ENCODE results near the gene SEMA4C.

The SEMA4C gene

DNA sequence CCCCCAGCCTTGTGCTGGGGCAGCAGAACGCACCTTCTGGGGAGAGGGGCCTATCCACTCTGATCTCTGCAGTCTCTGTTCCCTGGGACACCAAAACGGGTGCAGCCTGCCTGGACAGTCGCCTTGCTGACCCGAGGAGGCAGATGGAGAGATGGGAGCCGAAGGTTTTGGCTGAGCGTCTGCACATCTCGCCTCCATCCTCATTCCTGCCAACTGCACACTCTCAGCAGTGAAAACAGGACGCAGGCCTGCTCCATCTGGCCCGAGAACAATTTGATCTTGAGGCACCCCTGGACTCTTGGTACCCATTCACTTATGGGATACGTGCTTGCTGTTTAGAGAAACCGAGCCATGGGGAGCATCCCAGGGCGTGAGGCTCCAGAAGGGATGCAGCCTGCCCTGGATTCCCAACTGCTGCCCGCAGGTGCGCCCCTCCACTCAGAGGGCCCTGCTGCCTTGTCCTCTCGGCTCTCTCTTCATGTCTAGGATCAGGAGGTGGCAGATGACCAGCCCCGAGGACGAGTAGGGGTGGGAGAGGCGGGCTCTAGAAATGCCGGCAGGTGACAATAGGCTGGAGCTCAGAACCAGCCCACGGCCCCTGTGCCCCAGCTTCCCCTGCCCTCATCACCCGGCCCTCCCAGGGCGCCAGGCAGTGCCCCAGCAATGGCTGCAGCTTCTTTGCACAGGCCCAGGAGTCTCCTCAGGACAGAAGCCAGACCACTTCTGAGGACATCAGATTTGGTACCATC, 9.1 kb upstream of the SEMA4C start:
- DNase-seq = no peak
- no peak overlapping the region for H3K18ac ChIP-seq (ENCODE audit: low read depth in 1 of 2, low read length in 2 of 2)
- H3K23ac ChIP-seq (ENCODE audit: low read length in 2 of 2) = no peak overlapping the region
- no peak overlapping the region for H2BK5ac ChIP-seq (ENCODE audit: low read depth, low read length, poor library complexity, severe bottlenecking)
- H2BK15ac ChIP-seq (ENCODE audit: low read depth, poor library complexity, severe bottlenecking) = no peak overlapping the region
- H3K36me3 ChIP-seq (ENCODE audit: control insufficient read depth in 1 of 2, insufficient read depth in 2 of 2, low read depth in 1 of 2, low read length in 2 of 2) = no peaks in the 10 kb centered on the region
- no peaks in the 10 kb centered on the region for H3K79me1 ChIP-seq (replicated peaks; ENCODE audit: low read length, poor library complexity, severe bottlenecking)
- no peaks in the 10 kb centered on the region for H3K9me3 ChIP-seq (ENCODE audit: control insufficient read depth, low read length)
- peaks cover 24 to 41% of the 10 kb centered on the region in 2 experiments for H3K27me3 ChIP-seq (ENCODE audit: control insufficient read depth in 1 of 2, insufficient read depth in 1 of 2, low read length in 2 of 2)
- H4K8ac ChIP-seq (ENCODE audit: low read length) = no peak overlapping the region
- H2BK12ac ChIP-seq (ENCODE audit: low read length in 2 of 2) = no peak overlapping the region
- H3K4ac ChIP-seq (ENCODE audit: low read depth in 1 of 2, low read length in 2 of 2) = no peak overlapping the region
- peaks cover 9% of the 10 kb centered on the region for H3K4me1 ChIP-seq (ENCODE audit: control insufficient read depth, insufficient read depth, low read depth, low read length)
- 91% methylated on average over 22 of the region's 22 CpGs for WGBS
- H2AK5ac ChIP-seq (ENCODE audit: low read length, severe bottlenecking) = no peak overlapping the region
- H3K27ac ChIP-seq (ENCODE audit: low read length, poor library complexity, severe bottlenecking) = no peak overlapping the region
- no peak overlapping the region for H4K91ac ChIP-seq (ENCODE audit: low read length)
- H3K9ac ChIP-seq (ENCODE audit: low read length) = no peak overlapping the region
- no peak overlapping the region for H3K4me2 ChIP-seq (ENCODE audit: low read length, poor library complexity, severe bottlenecking)
- no peak overlapping the region for H3K14ac ChIP-seq (ENCODE audit: low read length in 2 of 2)
- H2BK120ac ChIP-seq (ENCODE audit: low read depth, low read length) = no peak overlapping the region
- no peak overlapping the region for H2AFZ ChIP-seq (ENCODE audit: low read depth, low read length)
- H3K4me3 ChIP-seq (ENCODE audit: insufficient read depth in 1 of 2, low read depth in 1 of 2, low read length in 2 of 2) = no peak overlapping the region

DNA sequence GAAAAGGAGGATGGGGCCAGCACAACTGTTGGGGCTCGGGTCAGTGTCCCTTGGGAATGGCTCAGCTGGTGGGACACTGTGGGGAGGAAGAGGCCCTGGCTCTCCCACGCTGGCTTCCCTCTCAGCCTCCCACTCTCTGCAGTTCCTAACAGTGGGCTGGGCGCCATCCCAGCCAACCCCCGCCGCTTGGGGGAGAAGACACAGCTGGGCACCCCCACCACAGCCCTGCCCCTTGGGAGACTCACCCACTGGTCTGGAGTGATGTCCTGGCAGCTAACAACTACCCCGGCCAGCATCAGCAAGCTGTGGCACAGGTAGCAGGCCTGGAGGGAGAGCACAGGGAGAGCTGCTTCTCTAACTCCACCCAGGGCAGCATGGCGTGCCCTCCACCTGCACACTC, 8.3 kb upstream of the SEMA4C start:
- Histone ChIP-seq H4K91ac (ENCODE audit: low read length) (no peak overlapping the region), H3K4ac (ENCODE audit: low read depth in 1 of 2, low read length in 2 of 2) (no peak overlapping the region), H3K23ac (ENCODE audit: low read length in 2 of 2) (no peak overlapping the region), H3K36me3 (ENCODE audit: control insufficient read depth in 1 of 2, insufficient read depth in 2 of 2, low read depth in 1 of 2, low read length in 2 of 2) (no peaks in the 10 kb centered on the region), H2AFZ (ENCODE audit: low read depth, low read length) (no peak overlapping the region), H2BK12ac (ENCODE audit: low read length in 2 of 2) (no peak overlapping the region), H3K79me1 (replicated peaks; ENCODE audit: low read length, poor library complexity, severe bottlenecking) (no peaks in the 10 kb centered on the region), H2AK5ac (ENCODE audit: low read length, severe bottlenecking) (no peak overlapping the region), H2BK120ac (ENCODE audit: low read depth, low read length) (no peak overlapping the region), H3K9me3 (ENCODE audit: control insufficient read depth, low read length) (no peaks in the 10 kb centered on the region), H3K27ac (ENCODE audit: low read length, poor library complexity, severe bottlenecking) (no peak overlapping the region), H3K4me1 (ENCODE audit: control insufficient read depth, insufficient read depth, low read depth, low read length) (peaks cover 9% of the 10 kb centered on the region), H3K9ac (ENCODE audit: low read length) (no peak overlapping the region), H3K4me3 (ENCODE audit: insufficient read depth in 1 of 2, low read depth in 1 of 2, low read length in 2 of 2) (no peak overlapping the region), H3K14ac (ENCODE audit: low read length in 2 of 2) (no peak overlapping the region), H3K4me2 (ENCODE audit: low read length, poor library complexity, severe bottlenecking) (no peak overlapping the region), H4K8ac (ENCODE audit: low read length) (no peak overlapping the region), H2BK15ac (ENCODE audit: low read depth, poor library complexity, severe bottlenecking) (no peak overlapping the region), H3K27me3 (ENCODE audit: control insufficient read depth in 1 of 2, insufficient read depth in 1 of 2, low read length in 2 of 2) (peaks cover 17 to 38% of the 10 kb centered on the region in 2 experiments), H3K18ac (ENCODE audit: low read depth in 1 of 2, low read length in 2 of 2) (no peak overlapping the region), H2BK5ac (ENCODE audit: low read depth, low read length, poor library complexity, severe bottlenecking) (no peak overlapping the region)
- DNase-seq = no peak
- WGBS = 84% methylated on average over 7 of the region's 7 CpGs

DNA sequence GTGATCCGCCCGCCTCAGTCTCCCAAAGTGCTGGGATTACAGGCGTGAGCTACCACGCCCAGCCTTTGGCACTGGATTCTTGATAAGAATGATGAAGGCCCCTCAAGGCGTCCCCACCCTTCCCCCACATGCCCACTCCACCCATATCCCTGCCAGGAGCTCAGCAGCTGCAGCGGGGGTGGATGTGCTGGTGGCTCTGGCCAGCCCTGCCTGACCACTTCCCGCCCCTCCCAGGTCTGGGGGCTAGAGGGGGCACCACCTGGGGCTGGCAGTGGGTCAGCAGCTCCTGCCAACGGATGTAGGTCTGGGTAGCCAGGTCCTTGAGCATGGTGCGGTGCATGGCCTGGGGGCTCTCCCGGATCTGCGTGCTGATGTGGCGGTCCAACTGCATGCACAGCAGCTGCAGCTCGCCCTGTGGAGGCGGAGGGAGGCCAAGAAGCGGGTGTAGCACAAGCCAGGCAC, 7.8 kb upstream of the SEMA4C start:
- H4K8ac ChIP-seq (ENCODE audit: low read length) = no peak overlapping the region
- DNase-seq = no peak
- no peaks in the 10 kb centered on the region for H3K36me3 ChIP-seq (ENCODE audit: control insufficient read depth in 1 of 2, insufficient read depth in 2 of 2, low read depth in 1 of 2, low read length in 2 of 2)
- H4K91ac ChIP-seq (ENCODE audit: low read length) = no peak overlapping the region
- no peak overlapping the region for H3K4me3 ChIP-seq (ENCODE audit: insufficient read depth in 1 of 2, low read depth in 1 of 2, low read length in 2 of 2)
- no peak overlapping the region for H2AK5ac ChIP-seq (ENCODE audit: low read length, severe bottlenecking)
- no peak overlapping the region for H2AFZ ChIP-seq (ENCODE audit: low read depth, low read length)
- H3K79me1 ChIP-seq (replicated peaks; ENCODE audit: low read length, poor library complexity, severe bottlenecking) = no peaks in the 10 kb centered on the region
- H3K4me2 ChIP-seq (ENCODE audit: low read length, poor library complexity, severe bottlenecking) = no peak overlapping the region
- no peak overlapping the region for H3K23ac ChIP-seq (ENCODE audit: low read length in 2 of 2)
- H2BK15ac ChIP-seq (ENCODE audit: low read depth, poor library complexity, severe bottlenecking) = no peak overlapping the region
- H3K27ac ChIP-seq (ENCODE audit: low read length, poor library complexity, severe bottlenecking) = no peak overlapping the region
- H2BK120ac ChIP-seq (ENCODE audit: low read depth, low read length) = no peak overlapping the region
- peaks cover 11 to 37% of the 10 kb centered on the region in 2 experiments for H3K27me3 ChIP-seq (ENCODE audit: control insufficient read depth in 1 of 2, insufficient read depth in 1 of 2, low read length in 2 of 2)
- 90% methylated on average over 15 of the region's 15 CpGs for WGBS
- H3K4me1 ChIP-seq (ENCODE audit: control insufficient read depth, insufficient read depth, low read depth, low read length) = peaks cover 11% of the 10 kb centered on the region
- no peak overlapping the region for H3K18ac ChIP-seq (ENCODE audit: low read depth in 1 of 2, low read length in 2 of 2)
- H2BK5ac ChIP-seq (ENCODE audit: low read depth, low read length, poor library complexity, severe bottlenecking) = no peak overlapping the region
- no peaks in the 10 kb centered on the region for H3K9me3 ChIP-seq (ENCODE audit: control insufficient read depth, low read length)
- peak overlapping the region in 1 of 2 experiments; percentile 53 for H3K14ac ChIP-seq (ENCODE audit: low read length in 2 of 2)
- H2BK12ac ChIP-seq (ENCODE audit: low read length in 2 of 2) = peak overlapping the region in 1 of 2 experiments; percentile 25
- no peak overlapping the region for H3K4ac ChIP-seq (ENCODE audit: low read depth in 1 of 2, low read length in 2 of 2)
- H3K9ac ChIP-seq (ENCODE audit: low read length) = no peak overlapping the region

- no peak overlapping the region for H2BK120ac ChIP-seq (ENCODE audit: low read depth, low read length)
- H3K79me1 ChIP-seq (replicated peaks; ENCODE audit: low read length, poor library complexity, severe bottlenecking) = no peaks in the 10 kb centered on the region
- no peak overlapping the region for H3K4me3 ChIP-seq (ENCODE audit: insufficient read depth in 1 of 2, low read depth in 1 of 2, low read length in 2 of 2)
- H3K27me3 ChIP-seq (ENCODE audit: control insufficient read depth in 1 of 2, insufficient read depth in 1 of 2, low read length in 2 of 2) = peaks cover 5 to 31% of the 10 kb centered on the region in 2 experiments
- no peak overlapping the region for H3K9ac ChIP-seq (ENCODE audit: low read length)
- no peak overlapping the region for H3K14ac ChIP-seq (ENCODE audit: low read length in 2 of 2)
- no peak overlapping the region for H2BK5ac ChIP-seq (ENCODE audit: low read depth, low read length, poor library complexity, severe bottlenecking)
- DNase-seq = no peak
- H3K4me1 ChIP-seq (ENCODE audit: control insufficient read depth, insufficient read depth, low read depth, low read length) = peaks cover 11% of the 10 kb centered on the region
- no peak overlapping the region for H3K23ac ChIP-seq (ENCODE audit: low read length in 2 of 2)
- no peak overlapping the region for H2BK12ac ChIP-seq (ENCODE audit: low read length in 2 of 2)
- no peak overlapping the region for H4K8ac ChIP-seq (ENCODE audit: low read length)
- H3K4me2 ChIP-seq (ENCODE audit: low read length, poor library complexity, severe bottlenecking) = no peak overlapping the region
- no peak overlapping the region for H2AK5ac ChIP-seq (ENCODE audit: low read length, severe bottlenecking)
- H3K9me3 ChIP-seq (ENCODE audit: control insufficient read depth, low read length) = no peaks in the 10 kb centered on the region
- H3K36me3 ChIP-seq (ENCODE audit: control insufficient read depth in 1 of 2, insufficient read depth in 2 of 2, low read depth in 1 of 2, low read length in 2 of 2) = no peaks in the 10 kb centered on the region
- no peak overlapping the region for H4K91ac ChIP-seq (ENCODE audit: low read length)
- no peak overlapping the region for H3K4ac ChIP-seq (ENCODE audit: low read depth in 1 of 2, low read length in 2 of 2)
- no peak overlapping the region for H3K18ac ChIP-seq (ENCODE audit: low read depth in 1 of 2, low read length in 2 of 2)
- H2AFZ ChIP-seq (ENCODE audit: low read depth, low read length) = no peak overlapping the region
- no peak overlapping the region for H3K27ac ChIP-seq (ENCODE audit: low read length, poor library complexity, severe bottlenecking)
- 89% methylated on average over 6 of the region's 6 CpGs for WGBS
- no peak overlapping the region for H2BK15ac ChIP-seq (ENCODE audit: low read depth, poor library complexity, severe bottlenecking)
Measured at GRCh38 chr2:96877042-96877451, 7.2 kb upstream of the SEMA4C start.
